Stimulated activated CD4-positive, alpha-beta T cell treated with anti-CD3 and anti-CD28 coated beads, Interleukin-15, amount 100 ng/mL, for 1 hour (primary cell): Measurements from ENCODE around the gene FAM131C.
A peak's percentile ranks its signal among the peaks of the same experiment; 100 is the strongest.

Source experiments
- DNase-seq, 2 donors: peaks; one replicate each; pipeline ENCODE4 v3.0.0-alpha.2; 2020; ENCODE audit warnings: low read depth in 1 of 2, low spot score in 1 of 2

Gene FAM131C

DNA sequence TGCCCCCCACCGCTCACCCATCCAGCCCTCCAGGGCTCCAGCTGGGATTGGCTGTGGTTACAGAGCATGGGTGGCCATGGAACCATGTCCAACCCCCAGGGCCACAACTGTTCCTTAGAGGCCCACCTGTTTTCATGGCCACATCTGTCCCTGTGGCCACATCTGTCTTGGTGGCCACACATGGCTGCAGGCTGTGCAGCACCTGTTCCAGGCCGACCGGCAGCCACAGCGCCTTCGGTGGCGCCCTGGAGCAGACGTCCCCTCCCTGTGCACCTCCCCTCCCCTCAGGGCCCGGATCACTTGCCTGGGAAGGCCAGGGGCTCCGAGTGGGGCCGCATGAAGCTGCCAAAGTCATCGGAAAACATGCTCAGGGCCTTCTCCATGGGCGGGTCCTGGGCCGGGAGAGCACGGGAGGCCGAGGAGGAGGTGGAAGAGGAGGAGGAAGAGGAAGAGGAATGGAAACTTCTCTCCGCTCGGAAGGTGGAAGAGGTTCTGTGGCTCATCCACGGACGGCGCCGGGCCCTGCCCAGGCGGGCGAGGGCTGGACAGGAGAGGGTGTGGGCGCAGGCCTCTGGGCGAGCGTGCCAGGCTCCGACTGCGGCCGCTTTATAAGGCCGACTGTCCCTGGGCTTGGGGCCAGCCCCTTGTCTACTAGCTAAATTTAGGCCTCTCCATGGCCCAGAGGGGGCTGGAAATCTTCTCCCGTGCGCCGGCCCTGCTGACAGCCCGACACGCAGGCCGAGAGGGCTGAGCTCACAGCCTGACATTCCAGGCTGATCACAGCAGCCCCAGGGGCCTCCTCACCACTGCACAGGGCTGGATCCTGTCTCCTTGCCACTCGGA, 55.8 kb downstream of the FAM131C start, which contains the start of gene HSPB7:
Gene HSPB7, minus strand, starts transcription at position 583 of the 843 bp plus-strand sequence. Its CDS starts 80 bp downstream, at position 503.
- no peak for DNase-seq

DNA sequence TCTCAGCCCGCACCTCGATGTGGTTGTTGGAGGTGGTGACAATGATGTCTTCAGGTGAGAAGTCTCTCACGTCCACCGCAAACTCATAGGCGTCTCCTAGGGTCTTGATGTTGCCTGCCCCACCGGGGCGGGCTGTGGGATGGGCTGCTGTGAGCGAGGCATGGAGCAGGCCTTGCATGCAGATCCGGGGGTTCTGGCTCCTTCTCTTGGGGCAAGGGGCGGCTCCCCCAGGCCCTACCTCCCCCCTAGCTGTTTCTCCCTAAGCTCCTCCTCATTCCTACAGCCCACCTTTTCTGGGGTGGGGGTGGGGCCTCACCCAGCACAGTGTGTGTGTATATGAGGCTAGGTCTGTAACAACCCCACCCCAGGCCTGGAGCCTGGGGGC, 56.4 kb downstream of the FAM131C start:
- no peak for DNase-seq

DNA sequence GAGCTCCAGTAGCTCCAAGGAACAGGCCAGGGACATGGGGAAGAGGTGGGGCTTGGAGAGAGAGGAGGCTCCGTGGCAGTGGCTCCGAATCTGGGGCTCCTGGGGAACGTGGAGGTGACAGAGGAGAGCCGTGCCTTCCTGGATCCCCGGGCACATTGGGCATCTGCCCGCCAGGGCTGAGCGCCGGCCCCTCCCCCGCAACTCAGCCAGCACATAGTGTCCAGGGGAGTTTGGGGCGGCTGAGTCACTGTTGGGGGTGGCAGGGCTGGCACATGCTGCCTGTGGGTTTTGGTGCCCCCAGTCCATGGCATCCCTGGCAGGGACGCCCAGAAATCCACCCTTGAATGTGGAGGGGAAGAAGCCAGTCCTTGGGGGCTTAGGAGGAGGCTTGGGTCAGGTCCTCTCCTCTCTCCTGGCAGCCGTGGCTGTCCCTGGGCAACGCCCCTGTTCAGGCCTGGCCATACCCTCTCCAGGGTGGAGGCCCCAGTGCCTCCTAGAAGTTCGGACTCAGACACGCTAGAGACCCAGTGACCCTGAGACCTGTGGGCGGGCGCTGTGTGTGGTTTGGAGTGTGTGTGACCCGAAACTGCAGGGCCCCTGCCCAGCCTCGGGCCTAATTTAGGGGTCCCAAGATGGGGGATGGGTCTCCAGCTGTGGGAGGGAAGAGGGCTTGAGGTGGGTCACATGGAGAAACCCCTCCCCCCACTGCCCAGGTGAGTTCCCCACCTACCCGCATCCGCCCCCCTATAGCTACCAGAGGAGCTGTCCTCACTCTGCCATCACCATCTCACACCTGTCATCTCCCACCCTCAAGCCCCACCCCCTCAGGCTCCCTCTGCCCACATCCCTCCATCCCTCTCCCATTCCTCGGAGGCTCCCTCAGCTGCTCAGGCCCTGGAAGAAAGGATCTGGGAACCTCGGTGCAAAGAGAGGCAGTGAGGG, 57.2 kb downstream of the FAM131C start:
- DNase-seq = no peak

DNA sequence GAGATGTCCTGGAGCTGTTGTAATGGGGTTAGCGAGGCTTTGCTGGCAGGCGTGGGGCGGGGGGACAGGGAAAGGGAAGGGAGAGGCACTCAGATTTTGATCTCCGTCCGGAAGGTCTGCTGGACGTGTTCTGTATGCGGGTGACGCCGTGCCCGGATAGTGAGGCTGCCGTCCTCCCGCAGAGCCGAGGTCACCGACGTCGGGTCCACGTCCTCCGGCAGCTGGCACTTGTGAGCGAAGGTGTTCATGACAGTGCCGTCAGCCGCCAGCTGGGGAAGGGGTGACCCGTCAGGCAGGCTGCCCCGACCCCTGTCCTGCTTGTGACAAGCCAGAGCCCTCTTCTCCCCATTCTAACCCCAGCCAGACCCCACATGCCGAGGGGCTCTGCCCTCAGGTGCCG, 58.0 kb downstream of the FAM131C start:
- DNase-seq = no peak

DNA sequence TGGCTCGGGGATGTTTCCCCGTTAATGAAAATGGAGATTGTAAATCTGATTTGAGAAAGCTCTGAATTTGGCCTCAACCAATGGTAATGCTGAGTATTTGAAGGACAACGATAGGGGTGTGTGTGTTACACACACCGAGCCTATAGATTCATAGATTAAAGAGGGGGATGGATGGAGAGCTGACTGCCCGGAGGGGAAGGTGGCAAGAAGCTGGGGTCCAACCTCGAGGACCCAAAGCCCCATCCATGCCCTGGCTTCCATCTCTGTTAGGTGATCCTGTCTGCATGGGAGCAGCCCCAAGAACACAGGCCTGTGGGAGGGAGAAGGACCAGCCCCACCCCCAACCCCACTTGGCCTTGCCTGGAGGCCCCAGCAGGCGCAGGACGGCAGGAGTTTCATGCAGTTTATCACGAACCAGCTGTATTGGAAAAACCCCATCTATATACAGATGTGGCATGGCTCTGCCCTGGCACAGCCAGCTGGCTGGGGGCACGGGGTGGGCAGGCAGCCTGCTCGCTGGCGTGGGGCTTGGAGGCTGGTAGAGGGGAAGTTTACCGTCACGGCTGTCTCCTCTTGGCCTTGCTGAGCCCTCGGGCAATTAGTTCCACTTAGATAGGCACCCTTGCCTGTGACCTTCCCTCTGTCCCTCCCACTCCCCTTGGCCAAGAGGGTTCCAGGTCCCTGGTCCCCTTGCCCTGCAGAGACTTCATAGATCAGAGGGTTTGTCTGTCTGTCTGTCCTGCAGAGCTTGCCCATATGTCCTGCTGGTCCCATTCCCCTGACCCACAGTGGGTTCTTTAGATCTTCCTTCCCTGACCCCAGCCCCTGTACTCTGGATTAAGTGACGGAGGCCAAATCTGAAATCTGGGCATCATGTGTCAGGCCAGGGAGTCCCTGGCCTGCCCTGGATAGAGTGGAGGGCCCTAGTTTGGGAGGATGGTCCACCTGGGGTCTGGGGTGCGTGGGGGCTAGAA, 58.7 kb downstream of the FAM131C start:
- DNase-seq = no peak

DNA sequence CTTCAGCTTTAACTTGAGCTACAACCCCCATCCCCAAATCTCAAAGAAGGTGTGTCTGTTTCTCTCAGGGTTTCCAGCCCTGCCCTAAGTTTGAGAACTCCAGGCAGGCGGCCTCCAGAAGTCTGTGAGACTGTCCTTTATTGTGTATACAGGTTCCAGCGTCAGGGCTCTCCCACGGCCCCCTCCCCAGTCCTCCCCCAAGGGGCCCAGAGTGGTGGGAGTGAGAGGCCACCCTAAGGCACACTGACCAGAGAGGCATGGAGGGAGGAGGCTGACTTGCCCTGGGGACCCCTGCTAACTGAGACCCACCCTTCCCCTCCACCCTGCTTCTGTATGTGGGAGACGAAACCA, 59.6 kb downstream of the FAM131C start:
- no peak for DNase-seq

DNA sequence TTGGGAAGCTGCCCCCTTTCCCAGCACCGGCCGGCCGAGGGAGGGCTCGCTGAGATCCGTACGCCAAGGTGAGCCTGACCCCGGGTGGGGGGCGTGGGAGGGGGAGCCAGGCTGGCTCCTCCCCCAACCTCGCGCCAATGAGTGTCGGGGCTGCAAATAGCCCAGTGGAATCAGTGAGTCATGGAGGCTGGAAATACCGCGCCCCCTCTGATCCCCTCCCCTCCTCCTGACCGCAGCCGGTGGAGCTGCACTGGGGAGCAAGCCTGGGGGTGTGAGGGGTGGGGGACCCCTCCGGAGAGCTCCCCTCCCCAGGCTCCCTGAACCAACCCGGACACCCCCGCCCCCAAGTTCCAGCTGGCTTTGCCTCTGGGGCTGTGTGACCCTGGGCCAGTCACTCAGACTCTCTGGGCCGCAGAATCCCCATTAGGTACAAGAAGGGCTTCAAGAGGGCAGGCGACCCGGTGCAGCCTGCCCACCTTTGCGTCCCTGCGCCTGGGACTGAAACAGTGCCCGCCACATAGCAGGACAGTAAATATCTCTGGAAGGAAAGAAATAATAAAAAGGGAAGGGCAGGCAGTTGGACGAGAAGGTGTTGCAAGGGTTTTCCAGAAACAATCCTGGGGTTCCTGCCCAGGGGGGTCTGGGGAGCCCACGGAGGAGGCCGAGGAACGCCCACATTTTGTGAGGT, 60.1 kb downstream of the FAM131C start:
- peak; percentile 15 to 46 for DNase-seq

DNA sequence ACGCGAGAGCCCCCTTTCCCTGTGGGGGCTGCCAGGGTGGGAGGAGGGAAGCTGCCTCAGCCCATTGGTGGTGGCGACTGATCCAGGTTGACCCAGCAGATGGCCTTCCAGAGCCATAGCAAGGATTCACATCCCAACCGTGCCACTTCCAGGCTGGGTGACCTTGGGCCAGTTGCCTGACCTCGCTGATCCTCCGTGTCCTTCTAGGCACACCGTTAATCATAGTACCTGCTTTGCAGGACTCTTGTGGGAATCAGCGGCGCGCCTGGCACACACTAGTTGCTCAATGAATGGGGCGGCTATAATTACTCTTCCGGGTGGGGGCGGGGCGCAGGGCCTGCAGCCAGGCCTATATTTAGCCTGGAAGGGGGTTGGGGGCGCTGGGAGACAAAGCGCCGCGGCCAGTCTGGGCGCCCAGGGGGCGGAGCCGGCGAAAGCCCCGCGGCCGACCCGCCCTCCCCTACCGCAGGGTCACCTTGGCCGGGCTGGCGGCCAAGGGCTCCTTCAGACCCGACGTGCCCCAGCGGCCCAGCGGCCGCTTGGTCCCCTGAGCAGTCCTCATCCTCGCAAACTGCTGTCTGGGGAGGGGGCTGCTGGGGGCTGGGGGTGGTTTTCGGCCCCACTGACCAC, 60.7 kb downstream of the FAM131C start:
- peak in 1 of 2 donors; percentile 14 for DNase-seq

DNA sequence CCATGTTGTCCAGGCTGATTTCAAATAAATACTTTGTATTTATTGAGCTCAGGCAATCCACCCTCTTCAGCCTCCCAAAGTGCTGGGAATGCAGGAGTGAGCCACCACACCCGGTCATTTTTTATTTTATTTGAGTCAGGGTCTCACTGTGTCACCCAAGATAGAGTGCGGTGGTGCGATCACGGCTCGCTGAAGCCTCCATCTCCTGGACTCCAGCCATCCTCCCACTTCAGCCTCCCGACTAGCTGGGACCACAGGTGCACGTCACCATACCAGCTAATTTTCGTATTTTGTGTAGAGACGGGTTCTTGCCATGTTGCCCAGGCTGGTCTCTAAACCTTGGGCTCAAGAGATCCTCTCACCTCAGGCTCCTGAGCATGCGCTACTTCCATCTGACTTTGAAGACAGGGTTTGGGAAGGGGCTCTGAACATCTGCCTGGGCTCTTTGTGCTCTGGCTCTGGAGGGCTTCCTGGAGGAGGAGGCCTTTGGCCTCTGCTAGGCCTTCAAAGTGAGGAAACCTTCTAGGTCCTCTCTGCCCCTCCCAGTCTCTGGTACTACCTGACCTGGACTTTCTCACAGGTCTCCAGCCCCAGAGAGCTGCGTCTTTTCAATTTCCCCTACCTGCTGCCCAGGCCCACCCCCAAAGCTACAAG, 61.4 kb downstream of the FAM131C start:
- no peak for DNase-seq

DNA sequence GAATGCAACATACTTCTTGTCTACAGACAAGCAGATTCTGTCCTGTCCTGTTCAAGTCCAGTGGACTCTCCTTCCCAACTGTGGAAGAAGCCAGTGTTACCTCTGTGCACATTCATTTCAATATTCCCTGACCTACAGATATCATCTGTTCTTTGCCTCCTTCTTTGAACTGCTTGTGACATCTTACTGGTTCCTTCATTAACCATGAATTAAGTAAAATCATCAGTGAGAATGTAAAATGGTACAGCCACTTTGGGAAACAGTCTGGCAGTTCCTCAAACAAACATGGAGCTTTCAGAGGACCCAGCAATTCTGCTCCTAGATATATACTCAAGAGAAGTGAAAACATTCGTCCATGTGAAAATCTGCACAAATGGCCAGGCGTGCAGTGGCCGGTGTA, 62.6 kb downstream of the FAM131C start:
- DNase-seq = no peak

DNA sequence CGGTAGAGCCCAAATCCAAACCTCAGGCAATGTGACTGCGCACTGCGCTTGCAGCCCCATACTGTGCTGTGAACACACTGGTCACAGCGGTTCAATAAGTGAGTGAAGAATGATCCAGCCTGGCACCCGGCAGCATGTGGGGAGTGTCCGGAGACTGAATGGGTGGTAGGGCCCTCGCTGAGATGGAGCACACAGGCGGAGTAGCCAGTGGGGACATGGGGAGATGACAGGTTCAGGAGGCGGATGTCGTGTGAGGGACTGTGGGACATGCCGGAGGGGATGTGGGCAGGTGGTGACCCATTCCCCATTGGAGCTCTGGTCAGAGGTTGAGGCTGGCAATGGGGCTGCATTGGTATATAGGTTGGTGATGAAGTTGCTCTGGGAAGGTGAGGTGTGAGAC, 63.8 kb downstream of the FAM131C start:
- DNase-seq = no peak

DNA sequence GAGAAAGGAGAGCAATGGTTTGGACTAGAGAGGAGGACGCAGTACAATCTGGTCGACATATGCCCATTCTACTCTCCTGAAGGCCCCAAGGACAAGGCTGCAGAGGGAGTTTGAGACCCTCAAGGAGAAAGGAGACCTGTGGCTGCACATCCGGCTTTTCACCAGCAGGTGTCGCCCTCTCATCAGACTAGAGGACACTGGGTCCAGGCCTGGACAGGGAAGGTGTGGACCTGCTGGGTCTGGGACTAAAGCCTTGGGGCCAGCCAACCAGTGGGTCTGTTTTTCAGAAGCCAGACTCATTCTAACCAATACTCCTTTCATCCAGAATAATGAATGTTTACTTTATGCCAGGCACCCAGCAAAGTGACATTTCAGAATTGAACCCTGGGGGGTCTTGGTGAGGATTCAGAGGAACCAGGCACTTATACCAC, 64.4 kb downstream of the FAM131C start:
- DNase-seq = peak; percentile 47 to 56
